Uterus (tissue), 2 donors: ENCODE results near the gene PML.

ENCODE experiments used
- POLR2A ChIP-seq, 2 donors: fragments of 450-650 bp; IDR thresholded peaks; one replicate each; pipeline ENCODE4 v1.6.1; 2016; ENCODE audit warnings: antibody characterized with exemption in 2 of 2, mild to moderate bottlenecking in 1 of 2, moderate library complexity in 1 of 2
- TF ChIP-seq, protein P1 (sequence below), 4 experiments: fragments of 200-600 bp in 2 of 4; fragments of 450-650 bp in 2 of 4; sonication (generic) in 2 of 4; IDR thresholded peaks; one replicate each; pipeline ENCODE4 v1.5.1; 2016 to 2019; ENCODE audit warnings: antibody characterized with exemption in 4 of 4, mild to moderate bottlenecking in 2 of 4, moderate library complexity in 1 of 4

DNA sequence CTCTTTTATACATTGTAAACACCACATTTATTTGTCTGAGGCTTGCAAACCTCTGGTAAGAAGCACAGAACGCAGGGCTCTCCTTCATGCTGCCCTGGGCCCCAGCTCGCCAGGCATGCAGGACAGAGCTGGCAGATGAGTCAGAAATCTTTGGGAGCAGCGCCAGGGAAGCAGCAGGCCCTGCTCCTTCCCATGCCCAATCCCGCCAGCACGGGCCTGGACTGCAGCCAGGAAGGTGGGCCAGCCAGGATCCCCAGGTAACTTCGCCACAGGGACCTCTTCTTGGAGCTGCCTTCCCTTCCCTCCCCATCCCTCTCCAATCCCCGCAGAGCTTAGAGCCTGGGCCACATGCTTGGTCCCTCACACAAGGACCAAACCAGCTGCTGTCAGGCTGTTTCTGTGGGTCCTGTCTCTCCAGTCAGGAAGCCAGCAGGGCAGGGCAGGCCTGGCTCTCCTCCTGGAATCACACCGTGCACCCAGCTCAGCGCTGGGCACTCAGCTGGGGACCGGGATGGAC is 11.2 kb upstream of the PML start:
- no peak for TF ChIP-seq POLR2A (IDR thresholded peaks at IDR 0.05)
- TF ChIP-seq, protein P1, sequence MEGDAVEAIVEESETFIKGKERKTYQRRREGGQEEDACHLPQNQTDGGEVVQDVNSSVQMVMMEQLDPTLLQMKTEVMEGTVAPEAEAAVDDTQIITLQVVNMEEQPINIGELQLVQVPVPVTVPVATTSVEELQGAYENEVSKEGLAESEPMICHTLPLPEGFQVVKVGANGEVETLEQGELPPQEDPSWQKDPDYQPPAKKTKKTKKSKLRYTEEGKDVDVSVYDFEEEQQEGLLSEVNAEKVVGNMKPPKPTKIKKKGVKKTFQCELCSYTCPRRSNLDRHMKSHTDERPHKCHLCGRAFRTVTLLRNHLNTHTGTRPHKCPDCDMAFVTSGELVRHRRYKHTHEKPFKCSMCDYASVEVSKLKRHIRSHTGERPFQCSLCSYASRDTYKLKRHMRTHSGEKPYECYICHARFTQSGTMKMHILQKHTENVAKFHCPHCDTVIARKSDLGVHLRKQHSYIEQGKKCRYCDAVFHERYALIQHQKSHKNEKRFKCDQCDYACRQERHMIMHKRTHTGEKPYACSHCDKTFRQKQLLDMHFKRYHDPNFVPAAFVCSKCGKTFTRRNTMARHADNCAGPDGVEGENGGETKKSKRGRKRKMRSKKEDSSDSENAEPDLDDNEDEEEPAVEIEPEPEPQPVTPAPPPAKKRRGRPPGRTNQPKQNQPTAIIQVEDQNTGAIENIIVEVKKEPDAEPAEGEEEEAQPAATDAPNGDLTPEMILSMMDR (IDR thresholded peaks at IDR 0.05) = no peak
